ENCODE results near the gene ERF.
"Not testable (repeated sequence)": the region's sequence is repeated elsewhere in the genome, so short reads cannot be mapped to it uniquely, and the experiment has no call there.

ERF gene

GRCh38 chr19:42266928-42267603, 12.1 kb upstream of the ERF start:
- H3K27ac Mint-ChIP-seq; H3K36me3 Mint-ChIP-seq (ENCODE audit: low read depth); DNase-seq (ENCODE audit: low spot score); H3K4me3 Mint-ChIP-seq; H3K9me3 Mint-ChIP-seq; H3K27me3 Mint-ChIP-seq (ENCODE audit: low read depth): not testable (repeated sequence)
- peaks cover 30% of the 10 kb centered on the region for H3K4me1 Mint-ChIP-seq (ENCODE audit: low read depth)

GRCh38 chr19:42266105-42266504, 11.2 kb upstream of the ERF start:
- H3K9me3 Mint-ChIP-seq; H3K27ac Mint-ChIP-seq; H3K4me3 Mint-ChIP-seq; H3K27me3 Mint-ChIP-seq (ENCODE audit: low read depth); DNase-seq (ENCODE audit: low spot score); H3K36me3 Mint-ChIP-seq (ENCODE audit: low read depth): not testable (repeated sequence)
- peaks cover 25% of the 10 kb centered on the region for H3K4me1 Mint-ChIP-seq (ENCODE audit: low read depth)

GRCh38 chr19:42261763-42262162, 6.8 kb upstream of the ERF start:
- Mint-ChIP-seq H3K9me3 (no peaks in the 10 kb centered on the region), H3K27me3 (ENCODE audit: low read depth) (peaks cover 5% of the 10 kb centered on the region), H3K36me3 (ENCODE audit: low read depth) (no peaks in the 10 kb centered on the region), H3K4me3 (no peak overlapping the region), H3K4me1 (ENCODE audit: low read depth) (peaks cover 3% of the 10 kb centered on the region), H3K27ac (no peak overlapping the region)
- DNase-seq (ENCODE audit: low spot score), result no peak

GRCh38 chr19:42257842-42258241, 2.9 kb upstream of the ERF start:
- not testable (repeated sequence) for DNase-seq (ENCODE audit: low spot score); H3K4me3 Mint-ChIP-seq; H3K36me3 Mint-ChIP-seq (ENCODE audit: low read depth); H3K9me3 Mint-ChIP-seq; H3K27ac Mint-ChIP-seq
- Mint-ChIP-seq H3K4me1 (ENCODE audit: low read depth) (peaks cover 13% of the 10 kb centered on the region), H3K27me3 (ENCODE audit: low read depth) (peaks cover 14% of the 10 kb centered on the region)

- peak overlapping the region; percentile 54 for H3K4me3 Mint-ChIP-seq
- H3K27ac Mint-ChIP-seq, result peak overlapping the region; percentile 6
- no peak for DNase-seq (ENCODE audit: low spot score)
- peaks cover 4% of the 10 kb centered on the region for H3K36me3 Mint-ChIP-seq (ENCODE audit: low read depth)
- peaks cover 20% of the 10 kb centered on the region for H3K4me1 Mint-ChIP-seq (ENCODE audit: low read depth)
- peaks cover 10% of the 10 kb centered on the region for H3K27me3 Mint-ChIP-seq (ENCODE audit: low read depth)
- H3K9me3 Mint-ChIP-seq, result no peaks in the 10 kb centered on the region
Observed at GRCh38 chr19:42255766-42256745, 1.1 kb upstream of the ERF start.

- peak; percentile 70 for DNase-seq (ENCODE audit: low spot score)
- Mint-ChIP-seq H3K36me3 (ENCODE audit: low read depth) (peaks cover 7% of the 10 kb centered on the region), H3K27ac (peak overlapping the region; percentile 86), H3K4me1 (ENCODE audit: low read depth) (peaks cover 21% of the 10 kb centered on the region), H3K4me3 (peak overlapping the region; percentile 64), H3K9me3 (no peaks in the 10 kb centered on the region), H3K27me3 (ENCODE audit: low read depth) (peaks cover 10% of the 10 kb centered on the region)
Observed at GRCh38 chr19:42254089-42254849, 659 bp downstream of the ERF start.

- Mint-ChIP-seq H3K4me1 (ENCODE audit: low read depth) (peaks cover 21% of the 10 kb centered on the region), H3K4me3 (peak overlapping the region; percentile 95), H3K27me3 (ENCODE audit: low read depth) (peaks cover 10% of the 10 kb centered on the region), H3K9me3 (no peaks in the 10 kb centered on the region), H3K36me3 (ENCODE audit: low read depth) (peaks cover 7% of the 10 kb centered on the region), H3K27ac (peak overlapping the region; percentile 91)
- peak; percentile 58 for DNase-seq (ENCODE audit: low spot score)
Observed at GRCh38 chr19:42253245-42254088, 1.5 kb downstream of the ERF start.

GRCh38 chr19:42252365-42253244, 2.3 kb downstream of the ERF start:
- peaks cover 7% of the 10 kb centered on the region for H3K36me3 Mint-ChIP-seq (ENCODE audit: low read depth)
- H3K27ac Mint-ChIP-seq, result peak overlapping the region; percentile 91
- H3K4me1 Mint-ChIP-seq (ENCODE audit: low read depth), result peaks cover 21% of the 10 kb centered on the region
- no peaks in the 10 kb centered on the region for H3K9me3 Mint-ChIP-seq
- no peak for DNase-seq (ENCODE audit: low spot score)
- H3K27me3 Mint-ChIP-seq (ENCODE audit: low read depth), result peaks cover 10% of the 10 kb centered on the region
- H3K4me3 Mint-ChIP-seq, result peak overlapping the region; percentile 95

- Mint-ChIP-seq H3K9me3 (no peaks in the 10 kb centered on the region), H3K4me1 (ENCODE audit: low read depth) (peaks cover 22% of the 10 kb centered on the region), H3K27ac (peak overlapping the region; percentile 91), H3K27me3 (ENCODE audit: low read depth) (peaks cover 9% of the 10 kb centered on the region), H3K4me3 (peak overlapping the region; percentile 95), H3K36me3 (ENCODE audit: low read depth) (peaks cover 10% of the 10 kb centered on the region)
- DNase-seq (ENCODE audit: low spot score), result no peak
Observed at GRCh38 chr19:42251572-42252358, 3.2 kb downstream of the ERF start.

GRCh38 chr19:42250666-42251531, 4.0 kb downstream of the ERF start:
- no peak for DNase-seq (ENCODE audit: low spot score)
- Mint-ChIP-seq H3K27me3 (ENCODE audit: low read depth) (peaks cover 2% of the 10 kb centered on the region), H3K27ac (peak overlapping the region; percentile 55), H3K9me3 (no peaks in the 10 kb centered on the region), H3K4me3 (peak overlapping the region; percentile 12), H3K36me3 (ENCODE audit: low read depth) (peaks cover 10% of the 10 kb centered on the region), H3K4me1 (ENCODE audit: low read depth) (peaks cover 21% of the 10 kb centered on the region)

- Mint-ChIP-seq H3K27me3 (ENCODE audit: low read depth) (no peaks in the 10 kb centered on the region), H3K4me3 (peak overlapping the region; percentile 12), H3K4me1 (ENCODE audit: low read depth) (peaks cover 25% of the 10 kb centered on the region), H3K36me3 (ENCODE audit: low read depth) (peaks cover 10% of the 10 kb centered on the region), H3K27ac (peak overlapping the region; percentile 65), H3K9me3 (no peaks in the 10 kb centered on the region)
- DNase-seq (ENCODE audit: low spot score), result no peak
Observed at GRCh38 chr19:42250183-42250665, 4.7 kb downstream of the ERF start.
